Lower lobe of right lung (tissue), 2 donors: ENCODE results near the gene EMID1. TPM values are rescaled to one million over a fixed set of nuclear protein-coding genes. Genes with fewer than 3 reads are reported as not detected.

Experiments used
- ATAC-seq, 2 donors: fragments of 200-7000 bp; cut with Tn5 transposase; one replicate each; pipeline ENCODE4 v1.9.1; 2020 to 2022; ENCODE audit warnings: mild to moderate bottlenecking in 2 of 2, moderate library complexity in 2 of 2
- DNase-seq: peaks from one replicate; pipeline ENCODE4 v3.0.0-alpha.2; 2020
- H3K27ac ChIP-seq: fragments of 200-600 bp; one replicate; pipeline ENCODE4 v1.8.0; 2022
- H3K27me3 ChIP-seq: fragments of 200-600 bp; one replicate; pipeline ENCODE4 v1.8.0; 2022; ENCODE audit warnings: low read depth
- H3K36me3 ChIP-seq: fragments of 200-600 bp; one replicate; pipeline ENCODE4 v1.8.0; 2022; ENCODE audit warnings: mild to moderate bottlenecking
- H3K4me1 ChIP-seq: fragments of 200-600 bp; one replicate; pipeline ENCODE4 v1.8.0; 2022
- H3K4me3 ChIP-seq: fragments of 200-600 bp; one replicate; pipeline ENCODE4 v1.8.0; 2022; ENCODE audit warnings: mild to moderate bottlenecking
- H3K9me3 ChIP-seq: fragments of 200-600 bp; one replicate; pipeline ENCODE4 v1.8.0; 2022
- intact Hi-C: fragments of 100-400 bp; cut with DNase I; formaldehyde crosslinking; loops from one replicate; pipeline ENCODE4 v1.11.0; 2022
- total RNA-seq: library from RNA; stranded (reverse); fragmentation: NEBNext Ultra II Directional; extraction: Animal tissue kit (Norgen Biotek cat#: 25700); gene quantifications from one replicate; pipeline ENCODE4 v1.2.1, GENCODE V29; 2021
- TF ChIP-seq, protein P1 (sequence below): fragments of 200-600 bp; IDR thresholded peaks from one replicate; pipeline ENCODE4 v1.8.0; 2022; ENCODE audit warnings: antibody characterized with exemption, mild to moderate bottlenecking
- donor health status: DM: no; HTN: yes; CAD: no; lungs with severe emphysema.

Gene EMID1
- total RNA-seq, 1 donor from 2014 or later = 8.2 TPM

DNA sequence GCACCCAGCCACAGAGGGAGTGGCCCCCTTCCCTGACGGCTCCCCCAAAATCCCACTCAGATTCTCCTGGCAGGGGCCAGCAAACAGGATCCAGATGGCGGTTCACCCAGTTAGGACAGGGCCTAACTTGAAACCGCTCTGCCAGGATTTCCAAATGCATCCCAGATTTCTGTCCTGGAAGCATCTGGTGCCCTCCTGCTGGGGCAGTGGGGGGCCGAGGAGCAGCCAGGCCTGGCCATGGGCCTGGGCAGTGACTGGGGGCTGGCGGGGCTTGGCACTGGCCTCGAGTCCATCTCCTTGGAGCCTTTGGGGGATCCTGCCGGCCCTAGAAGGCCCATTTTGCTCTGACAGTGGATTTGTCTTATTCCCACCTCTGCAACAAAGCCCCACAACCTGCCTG is 17.9 kb upstream of the EMID1 start:
- TF ChIP-seq, protein P1, sequence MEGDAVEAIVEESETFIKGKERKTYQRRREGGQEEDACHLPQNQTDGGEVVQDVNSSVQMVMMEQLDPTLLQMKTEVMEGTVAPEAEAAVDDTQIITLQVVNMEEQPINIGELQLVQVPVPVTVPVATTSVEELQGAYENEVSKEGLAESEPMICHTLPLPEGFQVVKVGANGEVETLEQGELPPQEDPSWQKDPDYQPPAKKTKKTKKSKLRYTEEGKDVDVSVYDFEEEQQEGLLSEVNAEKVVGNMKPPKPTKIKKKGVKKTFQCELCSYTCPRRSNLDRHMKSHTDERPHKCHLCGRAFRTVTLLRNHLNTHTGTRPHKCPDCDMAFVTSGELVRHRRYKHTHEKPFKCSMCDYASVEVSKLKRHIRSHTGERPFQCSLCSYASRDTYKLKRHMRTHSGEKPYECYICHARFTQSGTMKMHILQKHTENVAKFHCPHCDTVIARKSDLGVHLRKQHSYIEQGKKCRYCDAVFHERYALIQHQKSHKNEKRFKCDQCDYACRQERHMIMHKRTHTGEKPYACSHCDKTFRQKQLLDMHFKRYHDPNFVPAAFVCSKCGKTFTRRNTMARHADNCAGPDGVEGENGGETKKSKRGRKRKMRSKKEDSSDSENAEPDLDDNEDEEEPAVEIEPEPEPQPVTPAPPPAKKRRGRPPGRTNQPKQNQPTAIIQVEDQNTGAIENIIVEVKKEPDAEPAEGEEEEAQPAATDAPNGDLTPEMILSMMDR = no peak
- DNase-seq = no peak
- no peaks in the 10 kb centered on the region for H3K36me3 ChIP-seq
- H3K27ac ChIP-seq = no peak overlapping the region
- H3K4me3 ChIP-seq = no peak overlapping the region
- no peaks in the 10 kb centered on the region for H3K4me1 ChIP-seq
- H3K27me3 ChIP-seq = no peaks in the 10 kb centered on the region
- H3K9me3 ChIP-seq = no peaks in the 10 kb centered on the region
- ATAC-seq = no peak
- intact Hi-C loops = no loop called here

DNA sequence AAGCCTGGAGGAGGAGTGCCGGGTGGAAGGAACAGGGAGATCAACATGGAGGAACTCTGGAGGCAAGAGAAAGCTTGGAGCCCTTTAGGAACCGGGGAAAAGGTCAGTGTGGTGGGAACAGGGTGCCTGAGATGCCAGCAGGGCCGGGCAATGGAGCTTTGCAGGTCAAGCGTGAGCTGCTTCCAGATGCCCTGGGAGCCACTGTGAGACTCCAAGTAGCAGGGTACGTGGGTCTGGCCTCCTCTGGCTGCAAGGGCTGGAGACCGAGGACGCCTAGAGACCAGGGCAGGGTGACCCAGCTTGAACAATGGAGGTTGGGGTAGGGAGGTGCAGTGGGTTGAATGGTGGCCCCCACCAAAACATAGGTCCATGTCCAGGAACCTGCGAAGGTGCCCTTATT is 15.6 kb upstream of the EMID1 start:
- DNase-seq = no peak
- intact Hi-C loops = no loop called here
- no peak overlapping the region for H3K4me3 ChIP-seq
- no peaks in the 10 kb centered on the region for H3K36me3 ChIP-seq
- ATAC-seq = no peak
- H3K27ac ChIP-seq = no peak overlapping the region
- H3K27me3 ChIP-seq = no peaks in the 10 kb centered on the region
- TF ChIP-seq, protein P1 = no peak
- no peaks in the 10 kb centered on the region for H3K9me3 ChIP-seq
- H3K4me1 ChIP-seq = no peaks in the 10 kb centered on the region

DNA sequence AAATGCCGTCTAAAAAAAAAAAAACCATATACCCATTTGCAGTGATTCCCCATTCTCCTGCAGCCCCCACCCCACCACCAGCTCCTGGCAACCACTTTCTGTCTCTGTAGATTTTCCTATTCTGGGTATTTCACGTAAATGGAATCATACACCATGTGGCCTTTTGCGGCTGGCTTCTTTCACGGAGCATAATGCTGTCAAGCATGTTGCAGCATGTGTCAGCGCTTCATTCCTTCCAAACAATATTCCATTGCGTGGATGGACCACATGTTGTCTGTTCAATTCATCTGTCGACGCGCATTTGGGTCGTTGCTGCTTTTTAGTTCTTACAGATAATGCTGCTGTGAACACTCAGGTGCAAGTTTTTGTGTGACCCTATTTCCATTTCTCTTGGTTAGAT is 14.8 kb upstream of the EMID1 start:
- Histone ChIP-seq H3K36me3 (no peaks in the 10 kb centered on the region), H3K4me3 (no peak overlapping the region), H3K9me3 (no peaks in the 10 kb centered on the region), H3K4me1 (peaks cover 2% of the 10 kb centered on the region), H3K27me3 (no peaks in the 10 kb centered on the region), H3K27ac (no peak overlapping the region)
- DNase-seq = no peak
- ATAC-seq = no peak
- intact Hi-C loops = no loop called here
- TF ChIP-seq, protein P1 = no peak

DNA sequence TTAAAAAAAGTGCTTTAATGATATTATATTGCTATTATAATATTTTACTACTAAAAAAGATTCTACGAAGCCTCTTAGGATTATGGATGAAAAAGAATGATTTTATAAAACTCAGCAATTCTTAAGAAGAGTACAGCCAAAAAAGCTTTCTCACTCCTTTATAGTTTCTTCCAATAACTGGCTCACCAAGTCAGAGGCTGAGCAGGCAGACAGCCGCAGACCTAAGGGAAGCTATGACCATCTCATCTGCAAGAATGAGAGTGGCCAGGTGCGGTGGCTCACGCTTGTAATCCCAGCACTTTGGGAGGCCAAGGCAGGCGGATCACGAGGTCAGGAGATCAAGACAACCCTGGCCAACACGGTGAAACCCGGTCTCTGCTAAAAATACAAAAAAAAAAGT is 12.7 kb upstream of the EMID1 start:
- Histone ChIP-seq H3K4me1 (peaks cover 3% of the 10 kb centered on the region), H3K4me3 (no peak overlapping the region), H3K27me3 (no peaks in the 10 kb centered on the region), H3K9me3 (no peaks in the 10 kb centered on the region), H3K36me3 (no peaks in the 10 kb centered on the region), H3K27ac (no peak overlapping the region)
- DNase-seq = no peak
- TF ChIP-seq, protein P1 = no peak
- intact Hi-C loops = no loop called here
- ATAC-seq = no peak

DNA sequence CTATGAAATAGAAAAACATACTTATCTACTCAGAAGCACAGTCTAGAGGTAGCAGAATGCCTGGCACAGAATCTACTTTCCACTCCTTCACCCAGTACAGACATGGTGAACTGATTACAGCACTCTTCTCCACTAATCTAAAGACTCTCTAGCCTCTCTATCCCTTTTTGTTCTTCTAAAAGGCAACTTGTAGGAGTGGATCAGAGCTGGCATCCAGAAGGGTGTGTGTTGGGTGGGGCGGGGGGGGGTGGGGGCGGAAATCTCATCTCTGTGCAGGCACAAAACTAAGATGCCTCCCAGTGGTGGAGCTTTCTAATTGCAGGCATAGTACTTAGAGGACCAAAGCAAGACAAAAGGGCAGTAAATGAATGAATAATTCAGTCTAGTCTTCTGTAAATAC is 11.5 kb upstream of the EMID1 start:
- TF ChIP-seq, protein P1 = no peak
- H3K27ac ChIP-seq = no peak overlapping the region
- DNase-seq (no peak), ATAC-seq (no peak)
- no peaks in the 10 kb centered on the region for H3K9me3 ChIP-seq
- intact Hi-C loops = no loop called here
- no peak overlapping the region for H3K4me3 ChIP-seq
- H3K27me3 ChIP-seq = no peaks in the 10 kb centered on the region
- no peaks in the 10 kb centered on the region for H3K36me3 ChIP-seq
- H3K4me1 ChIP-seq = peaks cover 3% of the 10 kb centered on the region
